DOHH2 (cell line): ENCODE measurements around the gene CEP95.

Experiments used
- EZH2phosphoT487 ChIP-seq: fragments of 200-600 bp; sonication (generic); IDR thresholded peaks from 2 replicates; pipeline ENCODE4 v1.6.1; 2017; ENCODE audit warnings: borderline replicate concordance, mild to moderate bottlenecking, antibody characterized with exemption, low read length, moderate library complexity, mixed read lengths
- TF ChIP-seq, protein P1 (sequence below): fragments of 200-600 bp; sonication (generic); IDR thresholded peaks from one replicate; pipeline ENCODE4 v1.5.1; 2014; ENCODE audit warnings: antibody characterized with exemption, mild to moderate bottlenecking, low read depth, low read length; ENCODE audit not compliant: poor library complexity, severe bottlenecking

DNA sequence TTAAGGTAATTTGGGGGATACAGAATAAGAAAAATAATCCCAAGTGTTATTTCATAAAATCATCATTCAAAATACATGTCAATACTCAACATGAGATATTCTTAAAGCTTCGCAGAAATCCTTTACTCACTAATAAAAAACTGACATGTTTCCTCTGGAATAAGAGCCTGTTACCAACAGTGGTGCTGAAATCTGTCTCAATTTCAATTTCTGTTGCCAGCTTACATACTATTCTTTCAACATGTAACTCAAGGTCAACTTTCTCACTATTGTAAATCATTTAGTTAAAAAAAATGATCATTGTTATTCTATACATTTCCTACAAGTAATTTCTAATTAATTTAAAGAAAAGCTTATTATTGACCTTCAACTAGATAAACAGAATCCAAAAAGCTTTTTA, 67.9 kb downstream of the CEP95 start:
- TF ChIP-seq, protein P1, sequence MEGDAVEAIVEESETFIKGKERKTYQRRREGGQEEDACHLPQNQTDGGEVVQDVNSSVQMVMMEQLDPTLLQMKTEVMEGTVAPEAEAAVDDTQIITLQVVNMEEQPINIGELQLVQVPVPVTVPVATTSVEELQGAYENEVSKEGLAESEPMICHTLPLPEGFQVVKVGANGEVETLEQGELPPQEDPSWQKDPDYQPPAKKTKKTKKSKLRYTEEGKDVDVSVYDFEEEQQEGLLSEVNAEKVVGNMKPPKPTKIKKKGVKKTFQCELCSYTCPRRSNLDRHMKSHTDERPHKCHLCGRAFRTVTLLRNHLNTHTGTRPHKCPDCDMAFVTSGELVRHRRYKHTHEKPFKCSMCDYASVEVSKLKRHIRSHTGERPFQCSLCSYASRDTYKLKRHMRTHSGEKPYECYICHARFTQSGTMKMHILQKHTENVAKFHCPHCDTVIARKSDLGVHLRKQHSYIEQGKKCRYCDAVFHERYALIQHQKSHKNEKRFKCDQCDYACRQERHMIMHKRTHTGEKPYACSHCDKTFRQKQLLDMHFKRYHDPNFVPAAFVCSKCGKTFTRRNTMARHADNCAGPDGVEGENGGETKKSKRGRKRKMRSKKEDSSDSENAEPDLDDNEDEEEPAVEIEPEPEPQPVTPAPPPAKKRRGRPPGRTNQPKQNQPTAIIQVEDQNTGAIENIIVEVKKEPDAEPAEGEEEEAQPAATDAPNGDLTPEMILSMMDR = no peak
- TF ChIP-seq EZH2phosphoT487 = no peak
